ENCODE results near the gene SWT1.

SWT1 gene

DNA sequence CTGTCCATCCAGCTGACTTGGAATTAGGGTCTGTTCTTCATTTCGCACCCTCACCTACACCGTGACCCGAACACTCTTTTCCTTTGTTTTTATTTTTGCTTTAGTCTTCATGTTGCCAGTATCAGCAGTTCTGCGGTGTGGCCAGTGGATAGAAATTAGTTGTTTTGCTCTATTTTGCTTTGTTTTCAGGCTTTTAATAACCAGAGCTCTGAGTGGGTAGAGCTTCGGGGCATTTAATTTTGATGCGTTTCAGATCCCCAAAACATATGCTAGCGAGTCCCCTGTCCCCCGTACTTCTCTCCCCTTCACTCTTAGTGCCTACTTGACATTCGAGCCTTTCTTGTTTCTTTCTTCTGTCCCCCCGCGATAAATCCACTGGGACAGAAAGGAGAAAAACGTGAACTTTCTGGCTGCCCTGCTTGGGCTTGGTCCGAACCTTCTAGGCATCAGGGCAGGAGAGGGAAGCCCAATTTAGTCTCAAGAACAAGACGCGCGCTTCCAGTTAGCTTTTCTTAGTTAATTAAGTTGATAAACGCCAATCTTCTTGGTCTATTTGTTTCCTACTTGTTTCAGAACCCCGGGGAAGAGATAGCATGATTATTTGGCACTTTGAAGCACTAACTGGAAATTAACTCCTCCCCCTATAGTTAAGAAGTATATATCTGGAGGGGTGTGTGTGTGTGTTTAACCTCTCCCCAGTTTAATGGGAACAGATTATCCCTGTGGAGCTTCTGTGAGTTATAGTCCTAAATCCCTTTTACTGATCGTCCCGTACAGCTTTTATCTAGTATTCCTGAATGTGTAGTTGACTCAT, 839 bp downstream of the SWT1 start:
- no peak for TF ChIP-seq POLR2AphosphoS5 (IDR thresholded peaks at IDR 0.05; ENCODE audit: low read depth)
- no peak for TF ChIP-seq CTCF (IDR thresholded peaks at IDR 0.05; ENCODE audit: insufficient read depth, low read length)
- TF ChIP-seq, protein P1, sequence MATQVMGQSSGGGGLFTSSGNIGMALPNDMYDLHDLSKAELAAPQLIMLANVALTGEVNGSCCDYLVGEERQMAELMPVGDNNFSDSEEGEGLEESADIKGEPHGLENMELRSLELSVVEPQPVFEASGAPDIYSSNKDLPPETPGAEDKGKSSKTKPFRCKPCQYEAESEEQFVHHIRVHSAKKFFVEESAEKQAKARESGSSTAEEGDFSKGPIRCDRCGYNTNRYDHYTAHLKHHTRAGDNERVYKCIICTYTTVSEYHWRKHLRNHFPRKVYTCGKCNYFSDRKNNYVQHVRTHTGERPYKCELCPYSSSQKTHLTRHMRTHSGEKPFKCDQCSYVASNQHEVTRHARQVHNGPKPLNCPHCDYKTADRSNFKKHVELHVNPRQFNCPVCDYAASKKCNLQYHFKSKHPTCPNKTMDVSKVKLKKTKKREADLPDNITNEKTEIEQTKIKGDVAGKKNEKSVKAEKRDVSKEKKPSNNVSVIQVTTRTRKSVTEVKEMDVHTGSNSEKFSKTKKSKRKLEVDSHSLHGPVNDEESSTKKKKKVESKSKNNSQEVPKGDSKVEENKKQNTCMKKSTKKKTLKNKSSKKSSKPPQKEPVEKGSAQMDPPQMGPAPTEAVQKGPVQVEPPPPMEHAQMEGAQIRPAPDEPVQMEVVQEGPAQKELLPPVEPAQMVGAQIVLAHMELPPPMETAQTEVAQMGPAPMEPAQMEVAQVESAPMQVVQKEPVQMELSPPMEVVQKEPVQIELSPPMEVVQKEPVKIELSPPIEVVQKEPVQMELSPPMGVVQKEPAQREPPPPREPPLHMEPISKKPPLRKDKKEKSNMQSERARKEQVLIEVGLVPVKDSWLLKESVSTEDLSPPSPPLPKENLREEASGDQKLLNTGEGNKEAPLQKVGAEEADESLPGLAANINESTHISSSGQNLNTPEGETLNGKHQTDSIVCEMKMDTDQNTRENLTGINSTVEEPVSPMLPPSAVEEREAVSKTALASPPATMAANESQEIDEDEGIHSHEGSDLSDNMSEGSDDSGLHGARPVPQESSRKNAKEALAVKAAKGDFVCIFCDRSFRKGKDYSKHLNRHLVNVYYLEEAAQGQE (IDR thresholded peaks at IDR 0.05; ENCODE audit: insufficient replicate concordance, low read depth) = no peak
- TF ChIP-seq SPI1 (IDR thresholded peaks at IDR 0.05; ENCODE audit: borderline replicate concordance, low read depth) = no peak
- peak overlapping the region; percentile 96 for H3K27ac ChIP-seq (replicated peaks)
- peak overlapping the region; percentile 95 for H3K4me3 ChIP-seq (replicated peaks; ENCODE audit: insufficient read depth, low read length)
- no peaks in the 10 kb centered on the region for H3K27me3 ChIP-seq (ENCODE audit: insufficient read depth, poor library complexity, severe bottlenecking)
- no peak for DNase-seq (ENCODE audit: low read depth in 1 of 2, low spot score in 1 of 2)

DNA sequence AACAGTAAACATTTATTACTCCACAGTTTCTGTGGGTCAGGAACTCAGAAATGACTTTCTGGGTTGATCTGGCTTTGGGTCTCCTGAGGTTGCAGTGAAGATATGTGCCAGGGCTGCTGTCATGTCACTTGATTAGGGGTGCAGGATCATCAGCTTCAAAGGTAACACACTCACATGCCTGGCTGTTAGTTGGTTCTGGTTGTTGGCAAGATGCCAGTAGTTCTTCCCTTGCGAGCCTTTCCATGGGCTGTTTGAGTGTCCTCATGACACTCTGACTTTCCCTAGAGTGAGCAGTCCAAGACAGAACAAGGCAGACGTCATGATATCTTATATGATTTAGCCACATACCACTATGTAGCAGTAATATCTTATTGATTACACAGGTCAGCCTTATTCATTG, 1.8 kb downstream of the SWT1 start:
- Histone ChIP-seq H3K27me3 (ENCODE audit: insufficient read depth, poor library complexity, severe bottlenecking) (no peaks in the 10 kb centered on the region), H3K27ac (replicated peaks) (no peak overlapping the region), H3K4me3 (replicated peaks; ENCODE audit: insufficient read depth, low read length) (no peak overlapping the region)
- no peak for DNase-seq (ENCODE audit: low read depth in 1 of 2, low spot score in 1 of 2)
- TF ChIP-seq CTCF (IDR thresholded peaks at IDR 0.05; ENCODE audit: insufficient read depth, low read length) (no peak), GABPA (IDR thresholded peaks at IDR 0.05; ENCODE audit: low read depth) (no peak), SPI1 (IDR thresholded peaks at IDR 0.05; ENCODE audit: borderline replicate concordance, low read depth) (no peak), POLR2AphosphoS5 (IDR thresholded peaks at IDR 0.05; ENCODE audit: low read depth) (no peak)
- TF ChIP-seq, protein P1 (IDR thresholded peaks at IDR 0.05; ENCODE audit: insufficient replicate concordance, low read depth) = no peak

DNA sequence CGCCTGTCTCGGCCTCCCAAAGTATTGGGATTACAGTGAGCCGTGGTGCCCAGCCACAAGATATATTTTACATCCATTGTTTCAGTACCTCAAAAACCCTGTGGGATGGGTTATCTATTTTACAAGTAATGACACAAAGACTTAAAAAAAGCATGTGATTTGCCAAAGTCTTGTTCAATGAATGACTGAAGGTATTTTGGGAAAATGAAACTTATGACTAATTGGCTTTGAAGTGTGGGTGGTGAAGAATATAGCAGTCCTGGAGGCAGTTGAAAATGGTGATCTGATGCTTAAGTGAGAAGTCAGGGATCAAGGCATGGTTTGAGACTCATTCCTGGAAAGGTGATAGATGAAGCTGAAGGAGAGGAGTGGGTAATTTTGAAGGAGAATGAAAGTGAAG, 3.0 kb downstream of the SWT1 start:
- no peak for TF ChIP-seq GABPA (IDR thresholded peaks at IDR 0.05; ENCODE audit: low read depth)
- no peak for TF ChIP-seq CTCF (IDR thresholded peaks at IDR 0.05; ENCODE audit: insufficient read depth, low read length)
- TF ChIP-seq SPI1 (IDR thresholded peaks at IDR 0.05; ENCODE audit: borderline replicate concordance, low read depth) = no peak
- Histone ChIP-seq H3K27ac (replicated peaks) (no peak overlapping the region), H3K4me3 (replicated peaks; ENCODE audit: insufficient read depth, low read length) (no peak overlapping the region), H3K27me3 (ENCODE audit: insufficient read depth, poor library complexity, severe bottlenecking) (no peaks in the 10 kb centered on the region)
- DNase-seq (ENCODE audit: low read depth in 1 of 2, low spot score in 1 of 2) = no peak

GRCh38 chr1:185162491-185162890, 5.5 kb downstream of the SWT1 start:
- Histone ChIP-seq H3K4me3 (replicated peaks; ENCODE audit: insufficient read depth, low read length) (no peak overlapping the region), H3K27ac (replicated peaks) (no peak overlapping the region), H3K27me3 (ENCODE audit: insufficient read depth, poor library complexity, severe bottlenecking) (no peaks in the 10 kb centered on the region)
- TF ChIP-seq, protein P1 (IDR thresholded peaks at IDR 0.05; ENCODE audit: insufficient replicate concordance, low read depth) = no peak
- TF ChIP-seq GABPA (IDR thresholded peaks at IDR 0.05; ENCODE audit: low read depth) = no peak
- TF ChIP-seq CTCF (IDR thresholded peaks at IDR 0.05; ENCODE audit: insufficient read depth, low read length) = no peak
- TF ChIP-seq SPI1 (IDR thresholded peaks at IDR 0.05; ENCODE audit: borderline replicate concordance, low read depth) = no peak
- TF ChIP-seq POLR2AphosphoS5 (IDR thresholded peaks at IDR 0.05; ENCODE audit: low read depth) = no peak
- DNase-seq (ENCODE audit: low read depth in 1 of 2, low spot score in 1 of 2) = no peak
